C4-2B (cell line): ENCODE data around the gene PGRMC2.

Experiments
- ZFX ChIP-seq: fragments of 450-650 bp; IDR thresholded peaks from 2 replicates; pipeline ENCODE4 v1.6.1; 2017
- TF ChIP-seq, protein P1 (sequence below): fragments of 450-650 bp; conservative IDR thresholded peaks from 2 replicates; pipeline ENCODE4 v1.5.1; 2017; ENCODE audit warnings: mild to moderate bottlenecking

DNA sequence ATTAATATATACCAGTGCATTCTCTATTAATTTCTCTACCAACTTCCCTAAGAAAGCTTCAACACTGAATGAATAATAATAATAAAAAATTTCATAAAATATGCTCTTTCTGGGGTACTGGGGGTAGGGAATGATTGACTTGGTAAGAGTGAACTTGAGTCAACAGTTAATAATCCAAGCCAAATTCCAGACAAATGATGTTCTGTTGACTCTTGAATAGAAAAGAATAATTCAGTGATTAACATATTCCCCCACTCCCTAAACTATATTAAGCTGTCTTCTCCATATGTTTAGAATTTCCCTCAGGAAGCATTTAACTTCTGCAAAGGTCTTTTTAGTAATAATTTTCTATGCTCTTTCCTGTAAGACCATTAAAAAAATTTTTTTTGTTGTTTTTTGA, 12.3 kb downstream of the PGRMC2 start:
- TF ChIP-seq, protein P1, sequence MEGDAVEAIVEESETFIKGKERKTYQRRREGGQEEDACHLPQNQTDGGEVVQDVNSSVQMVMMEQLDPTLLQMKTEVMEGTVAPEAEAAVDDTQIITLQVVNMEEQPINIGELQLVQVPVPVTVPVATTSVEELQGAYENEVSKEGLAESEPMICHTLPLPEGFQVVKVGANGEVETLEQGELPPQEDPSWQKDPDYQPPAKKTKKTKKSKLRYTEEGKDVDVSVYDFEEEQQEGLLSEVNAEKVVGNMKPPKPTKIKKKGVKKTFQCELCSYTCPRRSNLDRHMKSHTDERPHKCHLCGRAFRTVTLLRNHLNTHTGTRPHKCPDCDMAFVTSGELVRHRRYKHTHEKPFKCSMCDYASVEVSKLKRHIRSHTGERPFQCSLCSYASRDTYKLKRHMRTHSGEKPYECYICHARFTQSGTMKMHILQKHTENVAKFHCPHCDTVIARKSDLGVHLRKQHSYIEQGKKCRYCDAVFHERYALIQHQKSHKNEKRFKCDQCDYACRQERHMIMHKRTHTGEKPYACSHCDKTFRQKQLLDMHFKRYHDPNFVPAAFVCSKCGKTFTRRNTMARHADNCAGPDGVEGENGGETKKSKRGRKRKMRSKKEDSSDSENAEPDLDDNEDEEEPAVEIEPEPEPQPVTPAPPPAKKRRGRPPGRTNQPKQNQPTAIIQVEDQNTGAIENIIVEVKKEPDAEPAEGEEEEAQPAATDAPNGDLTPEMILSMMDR = no peak
- no peak for TF ChIP-seq ZFX
